ENCODE data around the gene TUBAL3.

Gene TUBAL3

DNA sequence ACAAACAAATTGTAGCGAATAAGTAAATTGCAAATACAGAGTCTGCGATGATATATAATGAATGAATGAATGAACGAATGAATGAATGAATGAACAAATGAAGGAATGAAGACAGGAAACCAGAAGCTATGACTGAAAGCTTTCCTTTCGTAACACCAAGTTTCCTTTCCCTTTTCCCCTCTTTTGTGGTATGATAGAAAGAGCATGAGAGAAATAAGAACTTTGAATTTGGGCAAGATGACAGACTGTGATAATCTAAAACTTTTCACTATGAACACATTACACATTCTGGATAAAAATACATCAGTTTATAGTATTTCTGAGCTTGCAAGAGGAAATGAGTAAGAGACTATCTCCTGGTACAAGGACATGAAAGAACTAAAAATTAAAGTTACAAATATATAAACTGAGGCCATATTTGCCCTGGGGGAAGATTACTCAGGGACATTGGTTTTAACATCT, 48.3 kb downstream of the TUBAL3 start:
- H3K9me3 ChIP-seq (ENCODE audit: control insufficient read depth, insufficient read depth, low read depth, low read length) = no peaks in the 10 kb centered on the region
- ChIA-PET POLR2A (no interaction called here), CTCF (no interaction called here)
- H3K27ac ChIP-seq (ENCODE audit: extremely low read depth, low read depth, low read length) = no peak overlapping the region
- no peaks in the 10 kb centered on the region for H3K36me3 ChIP-seq (ENCODE audit: control insufficient read depth in 2 of 2, insufficient read depth in 1 of 2, low read length in 2 of 2)
- TF ChIP-seq ZNF621 (tag by site-specific recombination; IDR thresholded peaks at IDR 0.05) (no peak), ZNF529 (tag by site-specific recombination; IDR thresholded peaks at IDR 0.05; ENCODE audit: insufficient replicate concordance) (no peak), ZNF324 (tag by site-specific recombination; IDR thresholded peaks at IDR 0.05) (no peak), PRDM1 (tag by site-specific recombination; IDR thresholded peaks at IDR 0.05) (no peak), ZNF335 (tag by site-specific recombination; conservative IDR thresholded peaks at IDR 0.05) (no peak)
- TF ChIP-seq, protein P1, sequence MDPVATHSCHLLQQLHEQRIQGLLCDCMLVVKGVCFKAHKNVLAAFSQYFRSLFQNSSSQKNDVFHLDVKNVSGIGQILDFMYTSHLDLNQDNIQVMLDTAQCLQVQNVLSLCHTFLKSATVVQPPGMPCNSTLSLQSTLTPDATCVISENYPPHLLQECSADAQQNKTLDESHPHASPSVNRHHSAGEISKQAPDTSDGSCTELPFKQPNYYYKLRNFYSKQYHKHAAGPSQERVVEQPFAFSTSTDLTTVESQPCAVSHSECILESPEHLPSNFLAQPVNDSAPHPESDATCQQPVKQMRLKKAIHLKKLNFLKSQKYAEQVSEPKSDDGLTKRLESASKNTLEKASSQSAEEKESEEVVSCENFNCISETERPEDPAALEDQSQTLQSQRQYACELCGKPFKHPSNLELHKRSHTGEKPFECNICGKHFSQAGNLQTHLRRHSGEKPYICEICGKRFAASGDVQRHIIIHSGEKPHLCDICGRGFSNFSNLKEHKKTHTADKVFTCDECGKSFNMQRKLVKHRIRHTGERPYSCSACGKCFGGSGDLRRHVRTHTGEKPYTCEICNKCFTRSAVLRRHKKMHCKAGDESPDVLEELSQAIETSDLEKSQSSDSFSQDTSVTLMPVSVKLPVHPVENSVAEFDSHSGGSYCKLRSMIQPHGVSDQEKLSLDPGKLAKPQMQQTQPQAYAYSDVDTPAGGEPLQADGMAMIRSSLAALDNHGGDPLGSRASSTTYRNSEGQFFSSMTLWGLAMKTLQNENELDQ (tag by site-specific recombination; IDR thresholded peaks at IDR 0.05; ENCODE audit: low read depth) = no peak
- H3K4me1 ChIP-seq (ENCODE audit: control insufficient read depth, insufficient read depth, low read length) = no peaks in the 10 kb centered on the region; the same call in 1 of the 2 replicates
- no peak overlapping the region for H3K4me3 ChIP-seq (ENCODE audit: low read depth, low read length)

DNA sequence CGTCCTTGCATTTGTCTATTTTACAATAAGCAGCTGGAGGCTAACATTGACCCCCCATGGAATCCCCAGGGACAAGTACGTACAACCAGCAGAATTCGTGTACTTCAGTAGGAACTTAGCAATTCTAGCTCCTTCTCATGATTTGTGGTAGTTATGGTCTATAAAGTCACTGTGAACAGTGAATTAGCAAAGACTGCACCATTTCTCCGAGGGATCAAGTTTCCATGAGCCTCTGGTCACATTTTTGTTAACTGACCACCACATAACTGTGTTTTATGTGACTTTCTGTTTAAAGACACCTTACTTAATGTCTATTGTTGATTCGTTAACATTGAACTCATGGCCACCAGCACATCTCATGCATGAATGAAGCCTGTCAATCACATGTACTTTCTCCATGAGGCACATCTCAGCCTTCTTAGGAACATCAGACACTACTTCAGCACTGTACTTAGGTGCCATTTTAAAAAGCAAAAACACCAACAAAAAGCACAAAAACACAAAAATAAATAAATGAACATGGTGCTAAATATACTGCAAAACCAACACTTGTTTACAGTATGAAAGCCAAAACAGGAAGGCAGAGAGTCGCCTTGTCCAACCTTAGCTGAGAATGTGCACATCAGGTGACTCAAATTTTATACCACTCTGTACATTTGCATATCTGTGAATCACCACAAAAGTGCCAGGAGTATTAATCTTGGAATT, 48.9 kb downstream of the TUBAL3 start:
- H3K9me3 ChIP-seq (ENCODE audit: control insufficient read depth, insufficient read depth, low read depth, low read length) = no peaks in the 10 kb centered on the region
- POLR2A ChIA-PET = no interaction called here
- no peaks in the 10 kb centered on the region; the same call in 1 of the 2 replicates for H3K4me1 ChIP-seq (ENCODE audit: control insufficient read depth, insufficient read depth, low read length)
- no peak overlapping the region for H3K27ac ChIP-seq (ENCODE audit: extremely low read depth, low read depth, low read length)
- H3K36me3 ChIP-seq (ENCODE audit: control insufficient read depth in 2 of 2, insufficient read depth in 1 of 2, low read length in 2 of 2) = no peaks in the 10 kb centered on the region
- no peak overlapping the region for H3K4me3 ChIP-seq (ENCODE audit: low read depth, low read length)
- CTCF ChIA-PET = interaction anchor here (0.5 kb wide), 1 partner anchor 43 kb away, joined by 3 read pairs; no protein-coding TSS in a partner anchor
- TF ChIP-seq, protein P2, sequence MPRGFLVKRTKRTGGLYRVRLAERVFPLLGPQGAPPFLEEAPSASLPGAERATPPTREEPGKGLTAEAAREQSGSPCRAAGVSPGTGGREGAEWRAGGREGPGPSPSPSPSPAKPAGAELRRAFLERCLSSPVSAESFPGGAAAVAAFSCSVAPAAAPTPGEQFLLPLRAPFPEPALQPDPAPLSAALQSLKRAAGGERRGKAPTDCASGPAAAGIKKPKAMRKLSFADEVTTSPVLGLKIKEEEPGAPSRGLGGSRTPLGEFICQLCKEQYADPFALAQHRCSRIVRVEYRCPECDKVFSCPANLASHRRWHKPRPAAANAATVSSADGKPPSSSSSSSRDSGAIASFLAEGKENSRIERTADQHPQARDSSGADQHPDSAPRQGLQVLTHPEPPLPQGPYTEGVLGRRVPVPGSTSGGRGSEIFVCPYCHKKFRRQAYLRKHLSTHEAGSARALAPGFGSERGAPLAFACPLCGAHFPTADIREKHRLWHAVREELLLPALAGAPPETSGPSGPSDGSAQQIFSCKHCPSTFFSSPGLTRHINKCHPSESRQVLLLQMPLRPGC (tag by site-specific recombination; IDR thresholded peaks at IDR 0.05) = no peak
- TF ChIP-seq, protein P3, sequence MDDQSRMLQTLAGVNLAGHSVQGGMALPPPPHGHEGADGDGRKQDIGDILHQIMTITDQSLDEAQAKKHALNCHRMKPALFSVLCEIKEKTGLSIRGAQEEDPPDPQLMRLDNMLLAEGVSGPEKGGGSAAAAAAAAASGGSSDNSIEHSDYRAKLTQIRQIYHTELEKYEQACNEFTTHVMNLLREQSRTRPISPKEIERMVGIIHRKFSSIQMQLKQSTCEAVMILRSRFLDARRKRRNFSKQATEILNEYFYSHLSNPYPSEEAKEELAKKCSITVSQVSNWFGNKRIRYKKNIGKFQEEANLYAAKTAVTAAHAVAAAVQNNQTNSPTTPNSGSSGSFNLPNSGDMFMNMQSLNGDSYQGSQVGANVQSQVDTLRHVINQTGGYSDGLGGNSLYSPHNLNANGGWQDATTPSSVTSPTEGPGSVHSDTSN (CRISPR knock-in tag; IDR thresholded peaks at IDR 0.05) = no peak
- no peak for TF ChIP-seq SP3 (tag by site-specific recombination; IDR thresholded peaks at IDR 0.05)
- TF ChIP-seq, protein P4, sequence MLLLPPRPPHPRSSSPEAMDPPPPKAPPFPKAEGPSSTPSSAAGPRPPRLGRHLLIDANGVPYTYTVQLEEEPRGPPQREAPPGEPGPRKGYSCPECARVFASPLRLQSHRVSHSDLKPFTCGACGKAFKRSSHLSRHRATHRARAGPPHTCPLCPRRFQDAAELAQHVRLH (tag by site-specific recombination; IDR thresholded peaks at IDR 0.05) = no peak
- TF ChIP-seq, protein P5, sequence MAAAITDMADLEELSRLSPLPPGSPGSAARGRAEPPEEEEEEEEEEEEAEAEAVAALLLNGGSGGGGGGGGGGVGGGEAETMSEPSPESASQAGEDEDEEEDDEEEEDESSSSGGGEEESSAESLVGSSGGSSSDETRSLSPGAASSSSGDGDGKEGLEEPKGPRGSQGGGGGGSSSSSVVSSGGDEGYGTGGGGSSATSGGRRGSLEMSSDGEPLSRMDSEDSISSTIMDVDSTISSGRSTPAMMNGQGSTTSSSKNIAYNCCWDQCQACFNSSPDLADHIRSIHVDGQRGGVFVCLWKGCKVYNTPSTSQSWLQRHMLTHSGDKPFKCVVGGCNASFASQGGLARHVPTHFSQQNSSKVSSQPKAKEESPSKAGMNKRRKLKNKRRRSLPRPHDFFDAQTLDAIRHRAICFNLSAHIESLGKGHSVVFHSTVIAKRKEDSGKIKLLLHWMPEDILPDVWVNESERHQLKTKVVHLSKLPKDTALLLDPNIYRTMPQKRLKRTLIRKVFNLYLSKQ (tag by site-specific recombination; IDR thresholded peaks at IDR 0.05; ENCODE audit: borderline replicate concordance) = no peak
- TF ChIP-seq ZNF114 (tag by site-specific recombination; IDR thresholded peaks at IDR 0.05) = no peak
- no peak for TF ChIP-seq ZNF830 (tag by site-specific recombination; IDR thresholded peaks at IDR 0.05; ENCODE audit: low read depth)
- TF ChIP-seq, protein P6, sequence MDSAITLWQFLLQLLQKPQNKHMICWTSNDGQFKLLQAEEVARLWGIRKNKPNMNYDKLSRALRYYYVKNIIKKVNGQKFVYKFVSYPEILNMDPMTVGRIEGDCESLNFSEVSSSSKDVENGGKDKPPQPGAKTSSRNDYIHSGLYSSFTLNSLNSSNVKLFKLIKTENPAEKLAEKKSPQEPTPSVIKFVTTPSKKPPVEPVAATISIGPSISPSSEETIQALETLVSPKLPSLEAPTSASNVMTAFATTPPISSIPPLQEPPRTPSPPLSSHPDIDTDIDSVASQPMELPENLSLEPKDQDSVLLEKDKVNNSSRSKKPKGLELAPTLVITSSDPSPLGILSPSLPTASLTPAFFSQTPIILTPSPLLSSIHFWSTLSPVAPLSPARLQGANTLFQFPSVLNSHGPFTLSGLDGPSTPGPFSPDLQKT (IDR thresholded peaks at IDR 0.05; ENCODE audit: borderline replicate concordance, low read depth, low read length) = no peak
- no peak for TF ChIP-seq ZNF211 (tag by site-specific recombination; IDR thresholded peaks at IDR 0.05; ENCODE audit: low read depth)
- TF ChIP-seq, protein P7, sequence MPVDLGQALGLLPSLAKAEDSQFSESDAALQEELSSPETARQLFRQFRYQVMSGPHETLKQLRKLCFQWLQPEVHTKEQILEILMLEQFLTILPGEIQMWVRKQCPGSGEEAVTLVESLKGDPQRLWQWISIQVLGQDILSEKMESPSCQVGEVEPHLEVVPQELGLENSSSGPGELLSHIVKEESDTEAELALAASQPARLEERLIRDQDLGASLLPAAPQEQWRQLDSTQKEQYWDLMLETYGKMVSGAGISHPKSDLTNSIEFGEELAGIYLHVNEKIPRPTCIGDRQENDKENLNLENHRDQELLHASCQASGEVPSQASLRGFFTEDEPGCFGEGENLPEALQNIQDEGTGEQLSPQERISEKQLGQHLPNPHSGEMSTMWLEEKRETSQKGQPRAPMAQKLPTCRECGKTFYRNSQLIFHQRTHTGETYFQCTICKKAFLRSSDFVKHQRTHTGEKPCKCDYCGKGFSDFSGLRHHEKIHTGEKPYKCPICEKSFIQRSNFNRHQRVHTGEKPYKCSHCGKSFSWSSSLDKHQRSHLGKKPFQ (tag by site-specific recombination; IDR thresholded peaks at IDR 0.05) = no peak
- no peak for TF ChIP-seq HOXD13 (CRISPR knock-in tag; IDR thresholded peaks at IDR 0.05; ENCODE audit: borderline replicate concordance)
- no peak for TF ChIP-seq ZNF558 (tag by site-specific recombination; IDR thresholded peaks at IDR 0.05)
- TF ChIP-seq, protein P8, sequence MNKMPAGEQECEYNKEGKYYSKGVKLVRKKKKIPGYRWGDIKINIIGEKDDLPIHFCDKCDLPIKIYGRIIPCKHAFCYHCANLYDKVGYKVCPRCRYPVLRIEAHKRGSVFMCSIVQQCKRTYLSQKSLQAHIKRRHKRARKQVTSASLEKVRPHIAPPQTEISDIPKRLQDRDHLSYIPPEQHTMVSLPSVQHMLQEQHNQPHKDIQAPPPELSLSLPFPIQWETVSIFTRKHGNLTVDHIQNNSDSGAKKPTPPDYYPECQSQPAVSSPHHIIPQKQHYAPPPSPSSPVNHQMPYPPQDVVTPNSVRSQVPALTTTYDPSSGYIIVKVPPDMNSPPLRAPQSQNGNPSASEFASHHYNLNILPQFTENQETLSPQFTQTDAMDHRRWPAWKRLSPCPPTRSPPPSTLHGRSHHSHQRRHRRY (tag by site-specific recombination; IDR thresholded peaks at IDR 0.05) = no peak
- no peak for TF ChIP-seq ZNF138 (tag by site-specific recombination; IDR thresholded peaks at IDR 0.05; ENCODE audit: borderline replicate concordance)
- TF ChIP-seq ZNF10 (tag by site-specific recombination; IDR thresholded peaks at IDR 0.05) = no peak
- no peak for TF ChIP-seq GLIS2 (tag by site-specific recombination; IDR thresholded peaks at IDR 0.05)
- no peak for TF ChIP-seq ZNF426 (tag by site-specific recombination; IDR thresholded peaks at IDR 0.05)
- no peak for TF ChIP-seq ZNF621 (tag by site-specific recombination; IDR thresholded peaks at IDR 0.05)
